ENCODE results near the gene SUSD1. TPM values are rescaled to one million over a fixed set of nuclear protein-coding genes. Genes with fewer than 3 reads are reported as not detected.

The SUSD1 gene
- total RNA-seq, 2 experiments from 2014 or later = 0.32 TPM; not detected in 1

DNA sequence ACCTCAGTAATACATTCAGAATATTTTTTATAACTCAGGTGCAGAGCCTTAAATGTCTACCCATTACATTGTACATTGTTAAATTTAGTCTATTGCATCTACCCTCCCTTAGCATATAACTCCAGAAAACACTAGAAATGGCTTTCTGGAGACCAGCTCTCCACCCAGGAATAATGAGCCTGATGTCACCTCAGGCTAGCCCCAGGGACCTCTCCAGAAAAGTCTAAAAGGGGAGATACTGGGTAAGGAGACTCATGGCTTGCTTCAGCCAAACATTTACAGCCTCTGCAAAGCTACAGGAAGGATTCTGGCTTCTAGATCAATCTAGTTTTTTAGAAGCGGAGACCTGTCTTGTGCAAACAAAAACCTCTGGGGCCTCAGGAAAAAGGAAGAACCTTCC lies 13.8 kb upstream of the SUSD1 start:
- no peak overlapping the region for H3K27ac ChIP-seq (ENCODE audit: low read depth, low read length, poor library complexity, severe bottlenecking)
- H2AFZ ChIP-seq (ENCODE audit: low read length) = no peak overlapping the region
- no peak overlapping the region for H3K4me3 ChIP-seq (ENCODE audit: low read depth, low read length, poor library complexity, severe bottlenecking)
- no peak for TF ChIP-seq EZH2phosphoT487 (IDR thresholded peaks at IDR 0.05; ENCODE audit: borderline replicate concordance, low read depth, low read length)
- TF ChIP-seq, protein P1, sequence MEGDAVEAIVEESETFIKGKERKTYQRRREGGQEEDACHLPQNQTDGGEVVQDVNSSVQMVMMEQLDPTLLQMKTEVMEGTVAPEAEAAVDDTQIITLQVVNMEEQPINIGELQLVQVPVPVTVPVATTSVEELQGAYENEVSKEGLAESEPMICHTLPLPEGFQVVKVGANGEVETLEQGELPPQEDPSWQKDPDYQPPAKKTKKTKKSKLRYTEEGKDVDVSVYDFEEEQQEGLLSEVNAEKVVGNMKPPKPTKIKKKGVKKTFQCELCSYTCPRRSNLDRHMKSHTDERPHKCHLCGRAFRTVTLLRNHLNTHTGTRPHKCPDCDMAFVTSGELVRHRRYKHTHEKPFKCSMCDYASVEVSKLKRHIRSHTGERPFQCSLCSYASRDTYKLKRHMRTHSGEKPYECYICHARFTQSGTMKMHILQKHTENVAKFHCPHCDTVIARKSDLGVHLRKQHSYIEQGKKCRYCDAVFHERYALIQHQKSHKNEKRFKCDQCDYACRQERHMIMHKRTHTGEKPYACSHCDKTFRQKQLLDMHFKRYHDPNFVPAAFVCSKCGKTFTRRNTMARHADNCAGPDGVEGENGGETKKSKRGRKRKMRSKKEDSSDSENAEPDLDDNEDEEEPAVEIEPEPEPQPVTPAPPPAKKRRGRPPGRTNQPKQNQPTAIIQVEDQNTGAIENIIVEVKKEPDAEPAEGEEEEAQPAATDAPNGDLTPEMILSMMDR (conservative IDR thresholded peaks at IDR 0.05; ENCODE audit: low read length) = no peak
- BruUV-seq (replicated peaks) = no TSS peak
- no peak for DNase-seq (ENCODE audit: low spot score)
- no peak overlapping the region for H3K4me2 ChIP-seq (ENCODE audit: low read length)
- no peaks in the 10 kb centered on the region for H3K9me3 ChIP-seq (ENCODE audit: low read length)
- H3K4me1 ChIP-seq (ENCODE audit: insufficient read depth, low read length, poor library complexity, severe bottlenecking) = no peaks in the 10 kb centered on the region
- H3K9me2 ChIP-seq (ENCODE audit: insufficient read depth, low read length) = no peaks in the 10 kb centered on the region
- intact Hi-C loops (cut with micrococcal nuclease; ENCODE audit: unreplicated experiment) = loop anchor here (10.0 kb wide), 1 partner anchor 176 kb away; no protein-coding TSS in a partner anchor
- ChIA-PET CTCF (ENCODE audit: unreplicated experiment) (no interaction called here), POLR2A (interaction anchor here (1.0 kb wide), 1 partner anchor 20 kb away, joined by 3 read pairs; no protein-coding TSS in a partner anchor)
- H3K36me3 ChIP-seq (ENCODE audit: insufficient read depth, low read length) = no peaks in the 10 kb centered on the region
- H4K20me1 ChIP-seq (ENCODE audit: insufficient read depth, low read length) = no peaks in the 10 kb centered on the region
- no peaks in the 10 kb centered on the region for H3K79me2 ChIP-seq (ENCODE audit: insufficient read depth, low read depth, low read length)

DNA sequence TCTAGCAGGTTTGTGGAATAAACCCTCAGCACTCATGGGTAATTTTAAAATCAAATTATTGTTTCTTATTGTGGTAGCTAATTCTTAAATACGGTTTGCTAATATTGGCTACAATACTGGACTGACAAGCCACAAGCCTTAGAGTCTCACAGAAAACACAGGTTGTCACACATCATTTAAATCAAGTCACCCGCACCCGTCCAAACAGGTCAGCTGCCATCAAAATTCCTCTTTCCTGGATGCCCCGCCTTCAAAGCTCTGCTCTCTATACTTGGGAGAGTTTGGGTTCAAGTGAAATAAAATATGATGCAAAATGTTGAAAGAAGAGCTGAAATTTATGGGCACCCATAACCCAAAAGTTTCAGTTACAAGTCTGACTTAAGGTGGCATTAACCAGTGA lies 12.3 kb upstream of the SUSD1 start:
- no peaks in the 10 kb centered on the region for H4K20me1 ChIP-seq (ENCODE audit: insufficient read depth, low read length)
- H3K9me2 ChIP-seq (ENCODE audit: insufficient read depth, low read length) = no peaks in the 10 kb centered on the region
- no peak overlapping the region for H3K4me3 ChIP-seq (ENCODE audit: low read depth, low read length, poor library complexity, severe bottlenecking)
- H3K4me2 ChIP-seq (ENCODE audit: low read length) = no peak overlapping the region
- H3K4me1 ChIP-seq (ENCODE audit: insufficient read depth, low read length, poor library complexity, severe bottlenecking) = no peaks in the 10 kb centered on the region
- no peak overlapping the region for H3K27ac ChIP-seq (ENCODE audit: low read depth, low read length, poor library complexity, severe bottlenecking)
- DNase-seq (ENCODE audit: low spot score) = no peak
- BruUV-seq (replicated peaks) = no TSS peak
- ChIA-PET POLR2A (interaction anchor here (0.7 to 1.3 kb wide), 2 partner anchors 11 to 973 kb away, joined by 3 to 4 read pairs; no protein-coding TSS in a partner anchor), CTCF (ENCODE audit: unreplicated experiment) (no interaction called here)
- H3K9me3 ChIP-seq (ENCODE audit: low read length) = 0 out of 2 replicates have a peak, but pooled peaks cover 4% of the 10 kb centered on the region
- intact Hi-C loops (cut with micrococcal nuclease; ENCODE audit: unreplicated experiment) = loop anchor here (10.0 kb wide), 1 partner anchor 177 kb away; no protein-coding TSS in a partner anchor
- no peaks in the 10 kb centered on the region for H3K36me3 ChIP-seq (ENCODE audit: insufficient read depth, low read length)
- no peak for TF ChIP-seq EZH2phosphoT487 (IDR thresholded peaks at IDR 0.05; ENCODE audit: borderline replicate concordance, low read depth, low read length)
- TF ChIP-seq, protein P1 (conservative IDR thresholded peaks at IDR 0.05; ENCODE audit: low read length) = no peak
- H2AFZ ChIP-seq (ENCODE audit: low read length) = no peak overlapping the region
- no peaks in the 10 kb centered on the region for H3K79me2 ChIP-seq (ENCODE audit: insufficient read depth, low read depth, low read length)

DNA sequence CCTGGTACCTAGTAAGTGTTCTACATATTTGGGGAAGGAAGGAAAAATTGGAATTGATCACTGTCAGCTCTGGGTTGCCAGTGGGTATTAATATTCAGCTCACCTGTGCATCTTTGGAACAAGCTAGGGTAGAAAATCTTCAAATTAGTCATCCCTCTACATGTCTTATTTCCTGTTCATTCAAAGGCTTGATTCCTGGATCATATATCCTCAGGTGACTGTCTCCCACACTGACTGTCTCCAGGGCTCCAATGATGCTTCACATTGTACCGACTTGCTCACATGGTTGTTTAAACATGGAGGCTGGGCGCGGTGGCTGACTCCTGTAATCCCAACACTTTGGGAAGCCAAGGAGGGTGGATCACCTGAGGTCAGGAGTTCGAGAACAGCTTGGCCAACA lies 11.6 kb upstream of the SUSD1 start:
- Histone ChIP-seq H2AFZ (ENCODE audit: low read length) (no peak overlapping the region), H3K27ac (ENCODE audit: low read depth, low read length, poor library complexity, severe bottlenecking) (no peak overlapping the region), H4K20me1 (ENCODE audit: insufficient read depth, low read length) (no peaks in the 10 kb centered on the region), H3K4me2 (ENCODE audit: low read length) (no peak overlapping the region), H3K9me2 (ENCODE audit: insufficient read depth, low read length) (no peaks in the 10 kb centered on the region), H3K36me3 (ENCODE audit: insufficient read depth, low read length) (no peaks in the 10 kb centered on the region), H3K79me2 (ENCODE audit: insufficient read depth, low read depth, low read length) (no peaks in the 10 kb centered on the region), H3K4me3 (ENCODE audit: low read depth, low read length, poor library complexity, severe bottlenecking) (no peak overlapping the region), H3K9me3 (ENCODE audit: low read length) (0 out of 2 replicates have a peak, but pooled peaks cover 6% of the 10 kb centered on the region), H3K4me1 (ENCODE audit: insufficient read depth, low read length, poor library complexity, severe bottlenecking) (no peaks in the 10 kb centered on the region)
- ChIA-PET CTCF (ENCODE audit: unreplicated experiment) (no interaction called here), POLR2A (interaction anchor here (1.3 kb wide), 1 partner anchor 10 kb away, joined by 4 read pairs; no protein-coding TSS in a partner anchor)
- TF ChIP-seq, protein P1 (conservative IDR thresholded peaks at IDR 0.05; ENCODE audit: low read length) = no peak
- no peak for TF ChIP-seq EZH2phosphoT487 (IDR thresholded peaks at IDR 0.05; ENCODE audit: borderline replicate concordance, low read depth, low read length)
- no TSS peak for BruUV-seq (replicated peaks)
- DNase-seq (ENCODE audit: low spot score) = no peak
- intact Hi-C loops (cut with micrococcal nuclease; ENCODE audit: unreplicated experiment) = loop anchor here (10.0 kb wide), 1 partner anchor 178 kb away; no protein-coding TSS in a partner anchor
